NCI-H510A (cell line): Measurements from ENCODE around the gene FUT1.
"Not testable (repeated sequence)": the region's sequence is repeated elsewhere in the genome, so short reads cannot be mapped to it uniquely, and the experiment has no call there.

ENCODE experiments used
- DNase-seq: peaks from one replicate; lab custom pipeline; 2025; lab: John Stamatoyannopoulos, UW

Gene FUT1

GRCh38 chr19:48718106-48718505 is 34.3 kb downstream of the FUT1 start:
- DNase-seq: not testable (repeated sequence)

GRCh38 chr19:48716562-48717291 is 35.7 kb downstream of the FUT1 start:
- peak; percentile 50 for DNase-seq

GRCh38 chr19:48715681-48716171 is 36.7 kb downstream of the FUT1 start:
- no peak for DNase-seq

- no peak for DNase-seq
Observed at GRCh38 chr19:48714759-48715675, 37.4 kb downstream of the FUT1 start.

GRCh38 chr19:48713864-48714755 is 38.3 kb downstream of the FUT1 start:
- peak; percentile 99 for DNase-seq

- peak; percentile 68 for DNase-seq
Observed at GRCh38 chr19:48713041-48713863, 39.2 kb downstream of the FUT1 start.

- no peak for DNase-seq
Observed at GRCh38 chr19:48711106-48711662, 41.3 kb downstream of the FUT1 start.

- no peak for DNase-seq
Observed at GRCh38 chr19:48708471-48708870, 44.0 kb downstream of the FUT1 start.

GRCh38 chr19:48705431-48705830 is 47.0 kb downstream of the FUT1 start:
- no peak for DNase-seq

GRCh38 chr19:48703316-48703715 is 49.1 kb downstream of the FUT1 start:
- DNase-seq: no peak

GRCh38 chr19:48702701-48703100 is 49.7 kb downstream of the FUT1 start:
- DNase-seq: no peak

- no peak for DNase-seq
Observed at GRCh38 chr19:48698046-48698445, 54.4 kb downstream of the FUT1 start.
